Activated CD8-positive, alpha-beta memory T cell treated with anti-CD3 and anti-CD28 coated beads for 36 hours (primary cell): ENCODE data around the gene ATP8B4. TPM values are rescaled to one million over a fixed set of nuclear protein-coding genes. Genes with fewer than 3 reads are reported as not detected.
"Not testable (repeated sequence)": the region's sequence is repeated elsewhere in the genome, so short reads cannot be mapped to it uniquely, and the experiment has no call there.

ENCODE experiments used
- CTCF ChIA-PET: fragments of 350-600 bp; sonication (Branson Sonifier 250); formaldehyde crosslinking; loops from one replicate; lab custom pipeline; 2021; ENCODE audit warnings: antibody characterized with exemption; lab: Charles Lee
- POLR2A ChIA-PET: fragments of 350-600 bp; sonication (Branson Sonifier 250); formaldehyde crosslinking; loops from one replicate; lab custom pipeline; 2021; ENCODE audit warnings: antibody characterized with exemption; lab: Charles Lee
- total RNA-seq, 2 experiments: library from RNA; stranded (reverse); gene quantifications; one replicate each; pipeline ENCODE4 v1.2.3, GENCODE V29; 2021

ATP8B4 gene
- total RNA-seq, 2 experiments from 2014 or later = 15.9 to 16.3 TPM

DNA sequence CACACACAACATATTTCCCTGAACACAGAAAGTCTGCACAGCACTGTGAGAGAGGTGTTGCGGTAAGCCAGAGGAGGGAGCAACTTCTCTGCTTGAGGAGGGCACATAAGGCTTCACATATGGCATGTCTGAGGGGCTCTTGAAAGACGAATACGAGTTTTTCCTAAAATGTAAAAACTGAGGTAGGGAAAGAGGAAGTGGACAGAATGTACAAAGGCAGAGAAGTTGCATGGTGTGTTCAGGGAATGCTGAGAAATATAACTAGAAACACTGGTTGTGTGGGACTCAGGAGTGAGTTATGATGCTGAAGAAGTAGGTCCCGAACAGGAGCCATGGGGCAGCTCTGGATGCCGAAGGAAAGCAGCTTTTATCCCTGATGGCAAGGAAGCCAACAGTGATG lies 22.8 kb upstream of the ATP8B4 start:
- ChIA-PET CTCF (interaction anchor here (0.5 kb wide), 1 partner anchor 286 kb away, joined by 5 read pairs; no protein-coding TSS in a partner anchor), POLR2A (no interaction called here)

DNA sequence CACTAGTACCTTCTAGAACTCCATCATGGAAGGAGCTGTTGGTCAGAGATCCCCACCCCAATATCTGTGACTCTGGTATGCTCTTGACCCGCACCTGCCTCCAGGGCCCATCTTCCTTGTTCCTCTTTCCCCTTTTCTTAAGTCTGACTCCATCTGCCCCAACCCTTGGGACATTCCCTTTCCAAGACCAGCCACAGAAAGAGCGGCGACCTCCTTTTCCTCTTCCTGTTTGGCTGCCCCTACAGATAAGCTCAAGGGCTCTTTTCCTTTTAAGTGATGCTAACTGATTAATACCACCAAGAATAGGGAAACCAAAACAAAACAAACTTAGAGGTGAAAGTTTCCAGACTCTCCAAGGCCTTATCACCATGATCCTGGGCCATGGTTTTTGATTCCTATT lies 21.9 kb upstream of the ATP8B4 start:
- POLR2A ChIA-PET = no interaction called here

DNA sequence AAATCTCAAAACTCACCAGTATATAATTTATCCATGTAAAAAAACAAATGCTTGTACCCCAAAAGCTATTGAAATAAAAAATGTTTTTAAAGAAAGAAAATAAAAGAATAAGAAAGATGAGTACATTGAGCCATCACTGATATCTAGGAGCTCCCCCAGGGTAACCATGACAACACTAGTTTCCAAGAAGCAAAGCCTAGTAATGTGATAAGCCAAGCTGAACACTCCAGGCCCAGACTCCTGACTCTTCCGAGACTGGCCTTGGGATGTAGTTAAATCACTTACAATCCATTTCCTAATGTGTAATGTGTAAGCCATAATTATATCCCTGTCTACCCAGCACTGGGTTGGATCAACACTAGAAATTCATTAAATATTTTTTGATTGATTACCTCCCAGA lies 21.1 kb upstream of the ATP8B4 start:
- POLR2A ChIA-PET = no interaction called here
- CTCF ChIA-PET = no interaction called here

More for the DNA sequence above, 21.9 kb upstream of the ATP8B4 start:
- CTCF ChIA-PET = no interaction called here

DNA sequence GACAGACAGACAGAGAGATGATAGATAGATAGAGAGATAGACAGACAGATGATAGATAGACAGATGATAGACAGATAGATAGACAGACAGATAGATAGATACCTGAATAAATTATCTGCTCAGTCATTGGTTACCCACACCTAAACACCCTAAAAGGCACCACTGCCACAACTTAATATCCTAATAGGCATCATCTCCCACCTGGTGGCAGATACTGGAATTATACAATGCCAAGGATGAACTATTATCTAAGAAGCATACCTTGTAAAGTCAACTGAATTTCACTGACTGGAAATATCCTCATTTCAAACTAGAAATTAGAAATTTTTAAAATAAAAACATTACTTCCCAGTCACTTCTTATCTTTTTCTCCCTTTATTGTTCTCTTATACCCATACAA lies 19.4 kb upstream of the ATP8B4 start:
- POLR2A ChIA-PET = no interaction called here
- CTCF ChIA-PET = no interaction called here

DNA sequence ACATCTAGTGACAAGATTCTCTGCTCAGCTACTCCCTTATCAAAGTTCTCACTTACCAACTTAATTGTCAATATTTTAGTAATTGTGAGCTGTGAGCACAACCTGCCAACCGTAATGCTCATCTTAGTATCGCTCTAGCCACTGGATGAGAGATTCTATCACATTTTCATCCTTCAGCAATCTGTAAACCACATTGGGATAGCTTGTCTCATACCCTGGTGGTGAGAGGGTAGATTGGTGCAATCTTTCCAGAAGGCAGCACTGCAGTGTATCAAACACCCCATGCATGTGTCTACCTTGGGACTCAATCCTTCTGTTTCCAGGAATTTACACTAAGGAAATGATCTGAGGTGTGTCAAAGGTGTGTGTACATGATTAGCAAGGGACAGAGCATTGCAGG lies 18.9 kb upstream of the ATP8B4 start:
- POLR2A ChIA-PET = interaction anchor here (0.9 kb wide), 1 partner anchor 120 kb away, joined by 3 read pairs; no protein-coding TSS in a partner anchor

DNA sequence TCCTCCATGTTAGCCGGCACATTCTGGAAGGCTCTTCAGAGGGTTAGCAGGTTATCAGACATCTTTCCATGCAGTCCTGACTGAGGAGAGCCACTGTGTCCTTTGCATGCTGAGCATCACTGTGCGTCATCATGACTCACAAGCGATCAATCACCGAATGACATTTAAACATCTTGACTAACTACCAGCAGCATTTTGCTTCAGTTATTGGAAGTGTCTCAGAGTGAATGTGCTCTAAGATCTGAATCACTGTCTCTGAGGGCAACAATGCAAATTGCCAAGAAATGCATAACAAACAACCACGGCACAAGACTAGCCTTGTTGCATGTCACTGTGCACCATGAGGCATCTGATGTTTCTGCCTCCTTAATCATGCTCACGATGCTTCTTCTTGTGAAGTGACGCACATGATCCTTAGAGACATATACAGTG lies 18.3 kb upstream of the ATP8B4 start:
- CTCF ChIA-PET = interaction anchor here (0.6 to 1.4 kb wide), 2 partner anchors 8 to 10 kb away, joined by 3 to 4 read pairs; no protein-coding TSS in a partner anchor
- POLR2A ChIA-PET = interaction anchor here (0.9 kb wide), 1 partner anchor 121 kb away, joined by 3 read pairs; no protein-coding TSS in a partner anchor

More for the DNA sequence above, 18.9 kb upstream of the ATP8B4 start:
- CTCF ChIA-PET = interaction anchor here (0.6 kb wide), 1 partner anchor 9 kb away, joined by 4 read pairs; no protein-coding TSS in a partner anchor

DNA sequence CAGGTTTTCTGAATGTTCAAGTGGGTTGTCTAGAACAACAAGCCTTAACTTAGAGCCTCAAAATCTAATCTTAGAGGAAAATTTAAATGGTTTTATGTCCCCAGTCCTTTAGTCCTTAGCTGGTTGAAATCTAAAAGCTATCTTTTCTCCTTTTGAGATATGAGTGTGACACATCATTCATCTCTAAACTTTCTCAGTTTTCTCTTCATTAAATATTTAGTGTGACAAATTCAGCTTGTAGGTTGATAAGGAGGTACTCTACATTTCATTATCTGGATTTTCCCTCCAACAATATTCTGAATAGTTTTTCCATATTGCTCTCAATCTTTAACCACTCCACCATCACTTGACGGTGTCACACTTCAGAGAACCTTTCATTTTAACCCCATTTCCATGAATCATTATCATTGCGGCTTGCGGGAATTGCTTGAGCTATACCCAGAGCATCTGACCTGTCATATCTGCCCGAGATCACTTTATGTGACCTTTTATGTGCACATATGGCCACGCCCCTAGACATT lies 16.1 kb upstream of the ATP8B4 start:
- ChIA-PET POLR2A (interaction anchor here (0.6 to 1.5 kb wide), 3 partner anchors 122 to 220 kb away, joined by 4 read pairs; partner anchors contain the start of gene GABPB1), CTCF (interaction anchor here (1.2 to 2.0 kb wide), 3 partner anchors 11 to 126 kb away, joined by 3 to 5 read pairs (median 4); no protein-coding TSS in a partner anchor)

DNA sequence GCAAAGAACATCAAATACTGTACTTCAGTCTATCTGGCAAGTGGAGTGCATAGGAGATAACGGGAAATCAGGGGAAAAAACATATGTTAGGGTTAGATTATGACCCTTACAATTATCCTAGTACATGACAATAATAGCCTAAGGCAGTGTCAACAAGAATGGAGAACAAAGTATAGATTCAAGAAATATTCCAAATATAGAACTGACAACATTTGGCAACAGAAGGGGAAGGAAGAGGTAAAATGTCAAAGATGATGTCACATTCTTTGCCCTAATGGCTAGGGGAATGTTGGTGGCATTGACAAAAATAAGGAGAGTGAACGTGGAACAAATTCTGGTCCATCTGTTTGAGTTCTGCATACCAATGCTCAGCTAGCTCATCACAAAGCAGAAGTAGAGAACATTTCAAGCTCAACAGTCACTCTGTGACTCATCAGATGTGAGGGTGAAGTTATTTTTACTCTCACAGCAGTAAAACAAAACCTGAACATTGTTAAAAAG lies 15.5 kb upstream of the ATP8B4 start:
- CTCF ChIA-PET = interaction anchor here (1.2 to 2.0 kb wide), 3 partner anchors 11 to 126 kb away, joined by 3 to 5 read pairs (median 4); no protein-coding TSS in a partner anchor
- POLR2A ChIA-PET = interaction anchor here (0.6 to 1.5 kb wide), 3 partner anchors 121 to 221 kb away, joined by 4 read pairs; partner anchors contain the start of gene GABPB1

DNA sequence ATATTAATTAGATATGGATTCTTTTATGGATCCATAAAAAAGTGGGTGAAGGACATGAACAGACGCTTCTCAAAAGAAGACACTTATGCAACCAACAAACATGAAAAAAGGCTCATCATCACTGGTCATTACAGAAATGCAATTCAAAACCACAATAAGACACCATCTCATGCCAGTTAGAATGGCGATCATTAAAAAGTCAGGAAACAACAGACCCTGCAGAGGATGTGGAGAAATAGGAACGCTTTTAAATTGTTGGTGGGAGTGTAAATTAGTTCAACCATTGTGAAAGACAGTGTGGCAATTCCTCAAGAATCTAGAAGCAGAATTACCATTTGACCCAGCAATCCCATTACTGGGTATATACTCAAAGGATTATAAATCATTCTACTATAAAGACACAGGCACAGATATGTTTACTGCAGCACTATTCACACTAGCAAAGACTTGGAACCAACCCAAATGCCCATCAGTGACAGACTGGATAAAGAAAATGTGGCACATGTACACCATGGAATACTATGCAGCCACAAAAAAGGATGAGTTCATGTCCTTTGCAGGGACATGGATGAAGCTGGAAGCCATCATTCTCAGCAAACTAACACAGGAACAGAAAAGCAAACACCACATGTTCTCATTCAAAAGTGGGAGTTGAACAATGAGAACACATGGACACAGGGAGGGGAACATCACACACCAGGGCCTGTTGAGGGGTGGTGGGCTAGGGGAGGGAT lies 13.4 kb upstream of the ATP8B4 start:
- CTCF ChIA-PET = not testable (repeated sequence)
- POLR2A ChIA-PET = interaction anchor here (0.6 kb wide), 2 partner anchors 220 to 221 kb away, joined by 3 to 4 read pairs; no protein-coding TSS in a partner anchor

DNA sequence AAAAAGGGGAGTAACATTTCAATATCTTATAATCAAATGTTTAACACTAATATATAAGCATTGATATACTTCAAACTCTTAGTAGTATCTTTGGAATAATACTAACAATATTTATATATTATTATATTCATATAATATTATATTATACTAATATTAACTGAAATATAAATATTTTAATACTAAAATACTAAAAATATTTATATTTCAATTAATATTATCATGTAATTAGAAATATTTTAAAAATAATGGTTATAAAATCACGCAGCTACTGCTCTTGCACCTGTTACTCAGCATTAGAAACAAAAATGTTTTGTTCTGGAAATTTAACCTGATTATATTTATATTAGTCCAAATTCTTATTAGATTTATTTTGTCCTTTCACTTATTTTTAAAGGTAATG lies 12.6 kb upstream of the ATP8B4 start:
- CTCF ChIA-PET = no interaction called here

DNA sequence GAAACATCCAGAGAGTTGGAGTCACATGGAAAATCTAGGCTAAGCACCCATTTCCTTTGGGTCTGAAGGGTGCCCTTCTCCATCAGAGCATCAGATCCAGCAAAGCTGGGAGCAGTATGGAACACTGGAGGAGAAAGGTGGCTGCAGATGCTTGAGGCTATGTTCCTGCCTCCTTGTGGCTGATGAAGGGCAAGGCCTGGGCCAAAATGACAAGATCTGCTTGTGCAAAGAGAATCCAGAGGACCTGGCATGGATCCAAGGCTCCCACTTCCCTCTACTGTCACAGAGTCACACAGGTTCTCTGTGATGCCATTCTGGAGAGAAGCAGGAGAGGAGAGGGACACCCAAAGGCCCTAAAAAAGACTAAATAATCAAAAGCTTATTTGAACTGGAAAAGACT lies 9.2 kb upstream of the ATP8B4 start:
- CTCF ChIA-PET = interaction anchor here (1.2 kb wide), 1 partner anchor 12 kb away, joined by 6 read pairs; no protein-coding TSS in a partner anchor
- POLR2A ChIA-PET = no interaction called here

More for the DNA sequence above, 12.6 kb upstream of the ATP8B4 start:
- POLR2A ChIA-PET = no interaction called here

DNA sequence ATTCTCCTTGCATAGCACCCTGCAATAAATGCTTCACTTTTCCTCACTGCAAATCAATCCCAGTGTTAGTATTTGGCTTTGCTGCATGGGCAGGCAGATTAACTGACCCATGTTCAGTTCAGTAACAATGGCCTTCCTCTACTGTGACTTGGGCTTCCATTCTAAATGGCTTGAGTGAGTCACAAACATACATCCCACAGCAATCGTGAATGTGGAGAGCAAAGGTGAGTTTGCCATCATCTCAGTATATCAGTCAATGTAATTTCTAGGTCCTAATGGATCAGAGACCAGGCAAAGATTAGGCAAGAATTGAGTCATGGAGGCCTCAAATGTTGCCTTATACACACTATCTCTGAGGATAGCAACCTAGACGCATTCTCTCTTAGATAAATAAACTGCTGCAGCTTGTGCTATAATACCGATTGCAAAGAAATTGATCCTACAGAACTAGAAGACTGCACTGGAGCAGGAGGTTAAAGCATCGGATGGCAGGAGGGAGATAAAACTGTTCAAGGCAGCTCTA lies 8.3 kb upstream of the ATP8B4 start:
- POLR2A ChIA-PET = no interaction called here
- CTCF ChIA-PET = interaction anchor here (1.2 kb wide), 1 partner anchor 11 kb away, joined by 6 read pairs; no protein-coding TSS in a partner anchor

DNA sequence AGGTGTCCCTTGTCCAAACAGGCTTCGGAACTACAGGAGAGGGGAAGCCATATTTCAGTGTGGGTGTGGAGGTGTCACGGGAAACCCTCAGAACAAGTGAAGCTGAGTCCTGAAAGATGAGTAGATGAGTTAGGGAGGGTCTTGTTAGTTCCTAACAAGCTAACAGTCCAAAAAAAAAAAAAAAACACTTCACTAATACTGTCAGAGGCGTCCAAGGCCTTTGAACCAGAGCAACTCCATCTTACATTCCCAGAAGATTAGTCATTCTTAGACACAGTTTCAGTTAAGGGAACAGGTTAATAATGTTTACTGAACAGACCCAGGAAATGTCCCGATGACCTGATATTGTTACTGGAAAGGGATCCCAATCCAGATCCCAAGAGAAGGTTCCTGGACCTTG lies 7.0 kb upstream of the ATP8B4 start:
- CTCF ChIA-PET = no interaction called here
- POLR2A ChIA-PET = interaction anchor here (0.6 kb wide), 2 partner anchors 50 to 220 kb away, joined by 3 to 4 read pairs; no protein-coding TSS in a partner anchor

DNA sequence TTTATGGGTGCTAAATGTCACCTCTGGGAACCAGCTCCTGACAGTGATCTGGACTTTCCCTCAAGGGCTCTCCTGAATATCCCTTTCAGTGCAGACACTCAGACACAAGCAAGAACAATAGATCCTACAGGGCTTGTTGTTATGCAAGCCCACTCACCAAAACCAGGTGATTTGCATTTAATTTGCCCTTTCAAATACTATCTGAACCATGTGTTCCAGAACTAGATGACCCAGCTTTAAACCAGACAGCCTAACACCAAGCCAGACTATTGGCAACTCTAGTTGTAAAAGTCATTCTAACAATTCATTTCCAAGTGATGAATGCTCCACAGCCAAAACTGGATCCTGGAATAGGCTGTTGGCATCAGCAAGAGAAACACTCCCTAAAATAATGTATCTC lies 5.6 kb upstream of the ATP8B4 start:
- ChIA-PET CTCF (no interaction called here), POLR2A (no interaction called here)

DNA sequence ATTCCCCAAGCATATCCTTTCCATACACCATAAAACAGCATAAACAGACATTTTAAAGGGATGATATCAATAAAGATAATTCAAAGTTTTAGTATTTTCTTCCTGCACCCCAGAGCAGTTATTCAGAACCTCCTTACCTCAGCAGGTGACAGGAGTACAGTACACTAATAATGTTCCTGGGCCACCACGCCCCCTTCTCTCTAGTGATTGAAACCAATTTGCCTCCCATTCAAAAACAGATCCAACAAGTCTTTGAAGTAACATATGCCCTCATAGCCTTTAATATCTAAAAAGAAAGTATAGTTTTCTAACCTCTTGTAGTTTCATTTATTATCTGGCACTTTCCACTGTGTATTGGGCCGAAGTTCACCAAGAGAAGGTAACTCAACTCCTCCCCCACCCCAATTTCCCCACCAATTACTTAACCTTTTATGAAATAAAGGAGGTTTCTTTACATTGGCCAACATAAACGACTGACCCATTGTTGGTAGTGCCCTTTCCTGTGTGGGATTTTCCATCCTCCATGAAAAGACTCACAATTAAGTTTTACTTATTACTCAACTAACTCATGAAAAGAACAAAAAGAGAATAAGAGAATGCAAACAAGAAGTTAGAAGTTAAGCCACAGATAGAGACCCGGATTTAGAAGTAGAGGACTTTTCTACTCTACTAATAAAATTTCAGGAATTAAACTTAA lies 5.0 kb upstream of the ATP8B4 start:
- CTCF ChIA-PET = no interaction called here
- POLR2A ChIA-PET = no interaction called here

DNA sequence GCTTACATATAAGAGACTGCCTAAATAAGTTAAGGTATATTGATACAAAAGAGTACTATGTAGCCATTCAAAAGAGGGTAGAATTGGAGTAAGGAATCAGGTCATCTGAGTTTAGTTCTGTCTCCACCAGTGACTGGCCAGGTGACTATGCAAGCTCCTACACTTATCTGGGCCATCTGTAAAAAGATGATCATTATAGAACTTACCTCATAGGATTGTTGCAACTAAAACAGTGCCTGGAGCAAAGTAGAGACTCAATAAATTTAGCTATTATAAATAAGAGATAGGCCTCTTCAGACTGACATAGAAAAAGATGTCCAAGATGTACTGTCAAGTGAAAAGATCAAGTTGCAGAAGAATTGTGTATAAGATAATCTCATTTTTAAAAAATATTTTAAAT lies 1.7 kb upstream of the ATP8B4 start:
- POLR2A ChIA-PET = no interaction called here
- CTCF ChIA-PET = no interaction called here

DNA sequence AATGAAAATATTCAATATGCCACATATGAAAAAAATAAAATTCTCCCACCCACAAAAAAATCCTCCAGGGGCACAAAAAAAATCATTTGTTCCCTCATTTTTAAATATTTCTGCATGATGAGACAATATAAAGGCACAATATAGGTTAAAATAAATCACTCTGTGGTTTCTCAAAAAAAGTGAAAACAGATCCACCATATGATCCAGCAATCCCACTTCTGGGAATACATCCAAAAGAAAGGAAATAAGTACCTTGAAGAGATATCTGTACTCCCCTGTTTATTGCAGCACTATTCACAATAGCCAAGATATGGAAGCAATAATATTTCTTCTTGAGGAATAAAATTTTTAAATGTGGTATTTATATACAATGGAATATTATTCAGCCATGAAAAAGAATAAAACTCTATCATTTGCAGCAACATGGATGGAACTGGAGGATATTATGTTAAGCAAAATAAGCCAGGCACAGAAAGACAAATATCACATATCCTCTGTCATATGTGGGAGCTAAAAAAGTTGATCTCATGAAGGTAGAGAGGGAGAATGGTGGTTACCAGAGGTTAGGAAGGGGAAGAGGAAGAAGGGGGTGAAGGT lies 1.5 kb downstream of the ATP8B4 start:
- ChIA-PET POLR2A (no interaction called here), CTCF (no interaction called here)

DNA sequence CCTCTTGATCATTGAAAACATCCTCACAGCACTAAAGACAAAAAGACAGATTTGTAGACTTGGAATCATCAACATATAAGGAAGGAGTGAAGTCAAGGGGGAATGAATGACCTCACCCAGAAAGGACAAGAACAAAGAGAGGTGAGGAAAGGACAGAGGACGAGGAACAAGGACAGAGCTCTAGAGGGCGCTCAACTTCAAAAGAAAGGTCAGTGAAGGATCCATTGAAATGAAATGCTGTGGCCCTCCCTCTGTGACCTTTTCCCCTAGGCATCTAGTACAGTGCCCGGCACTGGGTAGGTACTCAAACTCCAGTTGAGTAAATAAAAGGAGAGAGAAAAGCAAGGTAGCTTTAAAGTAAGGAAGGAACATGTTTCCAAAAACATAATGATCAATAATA lies 2.6 kb downstream of the ATP8B4 start:
- ChIA-PET POLR2A (no interaction called here), CTCF (interaction anchor here (0.8 to 1.2 kb wide), 2 partner anchors 11 to 19 kb away, joined by 3 to 6 read pairs; no protein-coding TSS in a partner anchor)
